HepG2 (cell line): ENCODE results near the gene MYORG. TPM values are rescaled to one million over a fixed set of nuclear protein-coding genes. Genes with fewer than 3 reads are reported as not detected.
A peak's percentile ranks its signal among the peaks of the same experiment; 100 is the strongest.

Experiments used
- ATAC-seq: fragments of 200-7000 bp; cut with Tn5 transposase; 3 replicates; pipeline ENCODE4 v1.9.1; 2020; ENCODE audit warnings: mild to moderate bottlenecking, moderate library complexity
- BruUV-seq: library from RNA; stranded (reverse); fragments of 400-500 nt; replicated peaks from 2 replicates; lab custom pipeline; 2021; lab: Mats Ljungman, UMichigan
- CTCF ChIA-PET: fragments of 300-600 bp; formaldehyde crosslinking; extraction: SDS; loops from one replicate; lab custom pipeline; 2021; ENCODE audit warnings: low total read pairs, inconsistent platforms, low intra/inter-chr PET ratio; lab: Yijun Ruan, JAX
- POLR2A ChIA-PET: fragments of 350-600 bp; sonication (Branson Sonifier 250); formaldehyde crosslinking; loops from one replicate; lab custom pipeline; 2020; ENCODE audit warnings: antibody characterized with exemption, inconsistent platforms; lab: Yijun Ruan, JAX
- DNase-seq: peaks from one replicate; pipeline ENCODE4 v3.0.0-alpha.2; 2015; ENCODE audit warnings: low spot score
- FAIRE-seq: peaks from 3 replicates; lab custom pipeline; 2011; peaks lifted over from hg19 to GRCh38; lab: Jason Lieb, UNC
- H2AFZ ChIP-seq: one replicate; pipeline ENCODE4 v1.6.1; 2011; ENCODE audit warnings: low read length, inconsistent platforms
- H3K27ac ChIP-seq: fragments of 300-600 bp; 3 replicates; pipeline ENCODE4 v1.8.0; 2011; ENCODE audit warnings: mixed run types, mild to moderate bottlenecking, mixed read lengths, low read length, inconsistent platforms; ENCODE audit not compliant: insufficient read depth; ENCODE audit errors: extremely low read length
- H3K27me3 ChIP-seq, 2 experiments: fragments of 200-600 bp in 1 of 2; 2 replicates in 1 of 2; 3 replicates in 1 of 2; pipeline versions ENCODE4 v1.6.0 to v1.8.0; 2011; ENCODE audit warnings: low read length in 2 of 2, mild to moderate bottlenecking in 2 of 2, moderate library complexity in 2 of 2, inconsistent platforms in 1 of 2; ENCODE audit not compliant: insufficient read depth in 2 of 2, control insufficient read depth in 1 of 2
- H3K36me3 ChIP-seq, 2 experiments: fragments of 200-600 bp in 1 of 2; replicated peaks in 1 of 2; 2 replicates in 1 of 2; 3 replicates in 1 of 2; pipeline versions ENCODE4 v1.5.1 to v1.8.0; 2011; ENCODE audit warnings: low read length in 2 of 2, inconsistent platforms in 1 of 2; ENCODE audit not compliant: insufficient read depth in 2 of 2, control insufficient read depth in 1 of 2
- H3K4me1 ChIP-seq: 2 replicates; pipeline ENCODE4 v1.5.1; 2012; ENCODE audit warnings: low read length, inconsistent platforms; ENCODE audit not compliant: insufficient read depth
- H3K4me2 ChIP-seq: 2 replicates; pipeline ENCODE4 v1.6.0; 2011; ENCODE audit warnings: low read depth, low read length, inconsistent platforms
- H3K4me3 ChIP-seq, 3 experiments: fragments of 200-600 bp in 1 of 3; sonication (generic), shearing (Covaris generic) in 1 of 3; replicated peaks in 1 of 3; 2 replicates each; pipeline ENCODE4 v1.5.1; 2011 to 2016; ENCODE audit warnings: low read length in 3 of 3, inconsistent platforms in 2 of 3, low read depth in 2 of 3, mild to moderate bottlenecking in 2 of 3, control low read depth in 1 of 3, mixed read lengths in 1 of 3; ENCODE audit not compliant: insufficient read depth in 1 of 3
- H3K79me2 ChIP-seq: one replicate; pipeline ENCODE4 v1.6.1; 2011; ENCODE audit warnings: low read length, inconsistent platforms; ENCODE audit not compliant: insufficient read depth
- H3K9ac ChIP-seq: 2 replicates; pipeline ENCODE4 v1.6.0; 2011; ENCODE audit warnings: mild to moderate bottlenecking, low read depth, low read length, inconsistent platforms; ENCODE audit not compliant: insufficient read depth
- H3K9me3 ChIP-seq: 2 replicates; pipeline ENCODE4 v1.5.1; 2012; ENCODE audit warnings: mild to moderate bottlenecking, low read length
- H4K20me1 ChIP-seq: 2 replicates; pipeline ENCODE4 v1.6.0; 2011; ENCODE audit warnings: inconsistent platforms, mild to moderate bottlenecking, low read length, moderate library complexity; ENCODE audit not compliant: insufficient read depth
- CBFB ChIP-seq: sonication (generic); formaldehyde crosslinking; IDR thresholded peaks from 2 replicates; pipeline ENCODE4 v1.4.0; 2020; ENCODE audit warnings: missing genetic modification reagents
- KLF12 ChIP-seq: sonication (generic); formaldehyde crosslinking; IDR thresholded peaks from 2 replicates; pipeline ENCODE4 v1.4.0; 2020; ENCODE audit warnings: missing genetic modification reagents, borderline replicate concordance
- MEIS2 ChIP-seq: sonication (generic); formaldehyde crosslinking; IDR thresholded peaks from 2 replicates; pipeline ENCODE4 v1.9.0; 2021; ENCODE audit warnings: mild to moderate bottlenecking, missing genetic modification reagents
- POLR2AphosphoS5 ChIP-seq: IDR thresholded peaks from 2 replicates; pipeline ENCODE4 v1.6.1; 2012; ENCODE audit warnings: low read depth, low read length
- SALL1 ChIP-seq: sonication (generic); formaldehyde crosslinking; IDR thresholded peaks from 2 replicates; pipeline ENCODE4 v1.8.0; 2022; ENCODE audit warnings: mild to moderate bottlenecking, missing genetic modification reagents
- SNAI1 ChIP-seq: sonication (generic); formaldehyde crosslinking; IDR thresholded peaks from 2 replicates; pipeline ENCODE4 v1.5.0; 2020; ENCODE audit warnings: mild to moderate bottlenecking, missing genetic modification reagents, borderline replicate concordance
- ZBTB1 ChIP-seq: sonication (generic); formaldehyde crosslinking; IDR thresholded peaks from 2 replicates; pipeline ENCODE4 v1.4.0; 2020; ENCODE audit warnings: missing genetic modification reagents, borderline replicate concordance
- ZBTB14 ChIP-seq: sonication (generic); formaldehyde crosslinking; IDR thresholded peaks from 2 replicates; pipeline ENCODE4 v1.4.0; 2020; ENCODE audit warnings: missing genetic modification reagents
- ZFP36L2 ChIP-seq: sonication (generic); formaldehyde crosslinking; IDR thresholded peaks from 2 replicates; pipeline ENCODE4 v1.4.0; 2020; ENCODE audit warnings: missing genetic modification reagents
- ZMAT3 ChIP-seq: sonication (generic); formaldehyde crosslinking; conservative IDR thresholded peaks from 2 replicates; pipeline ENCODE4 v1.7.0; 2021; ENCODE audit warnings: missing genetic modification reagents
- ZNF34 ChIP-seq: sonication (generic); formaldehyde crosslinking; IDR thresholded peaks from 2 replicates; pipeline ENCODE4 v1.4.0; 2020; ENCODE audit warnings: mild to moderate bottlenecking, missing genetic modification reagents, borderline replicate concordance
- ZNF710 ChIP-seq: sonication (generic); formaldehyde crosslinking; IDR thresholded peaks from 2 replicates; pipeline ENCODE4 v1.5.0; 2020; ENCODE audit warnings: mild to moderate bottlenecking, missing genetic modification reagents, borderline replicate concordance
- ZNF788 ChIP-seq: sonication (generic); formaldehyde crosslinking; IDR thresholded peaks from 2 replicates; pipeline ENCODE4 v1.5.0; 2020; ENCODE audit warnings: mild to moderate bottlenecking, missing genetic modification reagents, borderline replicate concordance
- ZNF800 ChIP-seq: sonication (generic); formaldehyde crosslinking; IDR thresholded peaks from 2 replicates; pipeline ENCODE4 v1.4.0; 2020; ENCODE audit warnings: missing genetic modification reagents
- ZNF83 ChIP-seq: sonication (generic); formaldehyde crosslinking; IDR thresholded peaks from 2 replicates; pipeline ENCODE4 v1.4.0; 2020; ENCODE audit warnings: missing genetic modification reagents, mild to moderate bottlenecking, borderline replicate concordance
- WGBS: methylation state at CpG from one replicate; pipeline ENCODE4 v1.1.6; 2017; ENCODE audit warnings: low lambda C conversion rate; 5-methylcytosine and 5-hydroxymethylcytosine counted together
- in situ Hi-C: cut with HindIII; loops from 2 replicates; pipeline ENCODE4 v1.10.0; 2017; ENCODE audit warnings: low pct_unique_long_range_greater_than_20kb; ENCODE audit not compliant: extremely low pct_ligation_motif_present
- intact Hi-C: fragments of 100-400 bp; cut with micrococcal nuclease; formaldehyde crosslinking; loops from one replicate; pipeline ENCODE4 v1.10.0; 2022; ENCODE audit not compliant: unreplicated experiment
- polyA plus RNA-seq, 8 experiments: library from polyadenylated mRNA; depleted of rRNA in 3 of 8; stranded (reverse) in 7 of 8; unstranded in 1 of 8; fragments of >200 nt; fragmentation: Illumina TruSeq in 4 of 8; extraction: Trizol in 4 of 8; gene quantifications; 2 replicates each; pipeline versions ENCODE4 v1.2.1 to v1.2.3, GENCODE V29; 2011 to 2016; ENCODE audit warnings: low read depth in 4 of 8, missing spikeins in 1 of 8, mixed read lengths in 1 of 8; ENCODE audit not compliant: insufficient read depth in 1 of 8
- total RNA-seq, 5 experiments: library from RNA; depleted of rRNA; stranded (reverse); fragments of >200 nt; fragmentation: Illumina TruSeq; extraction: Trizol; gene quantifications; 2 replicates each; pipeline ENCODE4 v1.2.3, GENCODE V29; 2016; ENCODE audit warnings: low read depth in 1 of 5
- TF ChIP-seq, protein P1 (sequence below): sonication (generic); formaldehyde crosslinking; IDR thresholded peaks from 2 replicates; pipeline ENCODE4 v1.5.1; 2020; ENCODE audit warnings: missing genetic modification reagents, mild to moderate bottlenecking, borderline replicate concordance

MYORG gene
- total and polyA plus RNA-seq, 2 of the 13 experiments (the other 11 are each of a cell fraction or from before 2014, with no cell fraction given), result 11.1 to 22.4 TPM

DNA sequence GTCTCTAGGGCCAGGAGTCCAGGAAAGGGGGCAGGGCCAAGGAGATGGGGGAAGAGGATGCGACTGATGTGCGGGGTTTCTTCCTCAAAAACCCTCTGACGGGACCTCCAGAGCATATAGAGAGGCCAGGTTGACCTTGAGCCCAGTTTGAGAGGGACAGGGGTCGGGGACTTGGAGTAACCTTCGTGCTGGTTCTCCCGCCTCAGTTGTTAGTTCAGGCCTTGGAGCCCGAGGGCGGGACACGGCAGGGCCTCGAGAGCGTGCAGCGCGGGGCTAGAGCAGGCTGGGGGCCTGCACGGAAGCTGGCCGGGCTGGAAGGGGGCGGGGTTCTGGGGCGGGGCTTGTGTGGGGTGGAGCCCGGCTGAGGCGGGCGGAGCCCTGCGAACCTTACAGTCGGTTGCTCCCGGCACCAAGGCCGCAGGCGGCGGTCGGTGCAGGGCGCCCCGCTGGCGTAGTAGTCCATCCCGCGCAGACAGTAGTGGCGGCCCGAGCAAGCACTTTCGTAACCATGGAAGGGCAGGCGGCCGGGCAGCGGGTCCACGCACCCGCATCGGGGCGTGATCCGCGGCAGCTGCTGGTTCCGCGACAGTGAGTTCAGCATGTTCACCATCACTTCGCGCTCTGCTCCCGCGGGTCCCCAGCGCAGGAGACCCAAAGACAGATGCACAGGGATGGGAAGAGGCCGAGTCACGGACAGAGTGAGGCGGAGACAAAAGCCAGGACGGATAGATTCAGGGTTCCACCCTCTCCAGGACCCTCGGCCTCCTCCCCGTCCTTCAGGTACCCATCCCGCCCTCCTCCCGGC lies 4.0 kb upstream of the MYORG start:
- peak; percentile 66 for ATAC-seq
- H4K20me1 ChIP-seq, result no peaks in the 10 kb centered on the region
- no peak for FAIRE-seq
- no peaks in the 10 kb centered on the region; a peak in 1 of 5 replicates for H3K27me3 ChIP-seq
- H3K9ac ChIP-seq, result peak overlapping the region; percentile 61; the same call in 1 of the 2 replicates
- intact Hi-C loops (no loop called here), in situ Hi-C loops (no loop called here)
- H3K4me1 ChIP-seq, result peaks cover 55% of the 10 kb centered on the region
- ChIA-PET POLR2A (interaction anchor here (0.6 to 9.2 kb wide), 8 partner anchors 23 to 1138 kb away, joined by 3 to 162 read pairs (median 5); no protein-coding TSS in a partner anchor), CTCF (interaction anchor here (7.2 kb wide), 1 partner anchor 49 kb away, joined by 143 read pairs; the partner anchor contains the start of genes KIF24 and NUDT2)
- peak overlapping the region; percentile 97 for H3K4me2 ChIP-seq
- 16% methylated on average over 29 of the region's 59 CpGs for WGBS
- H3K36me3 ChIP-seq, result no peaks in the 10 kb centered on the region
- peak overlapping the region; percentile 23 for H3K27ac ChIP-seq
- DNase-seq, result peak; percentile 66
- H2AFZ ChIP-seq, result no peak overlapping the region
- H3K79me2 ChIP-seq, result peaks cover 4% of the 10 kb centered on the region
- peak overlapping the region; percentile 57 to 81 (median 58); a peak in 5 of 6 replicates for H3K4me3 ChIP-seq
- no TSS peak for BruUV-seq
- no peaks in the 10 kb centered on the region for H3K9me3 ChIP-seq
- TF ChIP-seq, protein P1, sequence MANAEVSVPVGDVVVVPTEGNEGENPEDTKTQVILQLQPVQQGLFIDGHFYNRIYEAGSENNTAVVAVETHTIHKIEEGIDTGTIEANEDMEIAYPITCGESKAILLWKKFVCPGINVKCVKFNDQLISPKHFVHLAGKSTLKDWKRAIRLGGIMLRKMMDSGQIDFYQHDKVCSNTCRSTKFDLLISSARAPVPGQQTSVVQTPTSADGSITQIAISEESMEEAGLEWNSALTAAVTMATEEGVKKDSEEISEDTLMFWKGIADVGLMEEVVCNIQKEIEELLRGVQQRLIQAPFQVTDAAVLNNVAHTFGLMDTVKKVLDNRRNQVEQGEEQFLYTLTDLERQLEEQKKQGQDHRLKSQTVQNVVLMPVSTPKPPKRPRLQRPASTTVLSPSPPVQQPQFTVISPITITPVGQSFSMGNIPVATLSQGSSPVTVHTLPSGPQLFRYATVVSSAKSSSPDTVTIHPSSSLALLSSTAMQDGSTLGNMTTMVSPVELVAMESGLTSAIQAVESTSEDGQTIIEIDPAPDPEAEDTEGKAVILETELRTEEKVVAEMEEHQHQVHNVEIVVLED, result peak; percentile 61; the same call in 1 of the 2 replicates
- TF ChIP-seq ZNF83 (CRISPR knock-in tag) (peak; percentile 62; the same call in 1 of the 2 replicates), ZNF788 (peak; percentile 36; the same call in 1 of the 2 replicates), MEIS2 (CRISPR knock-in tag) (peak; percentile 87), CBFB (no peak), ZBTB1 (CRISPR knock-in tag) (0 out of 2 replicates have a peak, but pooled peaks have one; percentile 70), SALL1 (CRISPR knock-in tag) (peak; percentile 54; the same call in 1 of the 2 replicates), ZNF800 (CRISPR knock-in tag) (no peak; the same call in 1 of the 2 replicates), SNAI1 (0 out of 2 replicates have a peak, but pooled peaks have one; percentile 36), ZNF710 (CRISPR knock-in tag) (no peak), POLR2AphosphoS5 (peak; percentile 53), ZBTB14 (CRISPR knock-in tag) (no peak), ZFP36L2 (CRISPR knock-in tag) (no peak), ZNF34 (CRISPR knock-in tag) (no peak), ZMAT3 (CRISPR knock-in tag) (peak; percentile 95), KLF12 (no peak)
